ENCODE measurements around the gene KRT6C. TPM values are rescaled to one million over a fixed set of nuclear protein-coding genes. Genes with fewer than 3 reads are reported as not detected.

The KRT6C gene
- total RNA-seq = not detected

DNA sequence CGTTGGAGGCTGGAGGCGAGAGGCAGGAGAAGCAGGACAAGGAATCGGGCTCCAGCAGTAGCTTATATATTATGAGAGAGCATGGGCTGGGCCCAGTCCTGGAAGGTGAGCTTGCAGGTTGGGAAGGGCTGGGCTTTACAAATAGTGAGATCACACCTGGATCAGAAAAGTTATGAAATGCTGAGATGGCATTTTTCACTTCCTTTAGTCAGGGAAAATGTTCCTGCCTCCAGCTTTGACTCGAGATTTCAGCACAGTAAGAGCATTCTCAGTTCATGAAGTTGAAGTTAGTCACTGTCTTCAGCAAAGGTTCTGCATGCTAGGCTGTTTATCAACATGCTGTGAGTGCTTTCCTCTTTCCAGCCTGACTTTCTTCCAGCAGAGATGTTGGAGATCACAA is at the start of gene KRT6C:
KRT6C (minus strand) TSS at position 38 of the 400 bp plus-strand sequence. CDS start 68 bp downstream, outside the sequence.

DNA sequence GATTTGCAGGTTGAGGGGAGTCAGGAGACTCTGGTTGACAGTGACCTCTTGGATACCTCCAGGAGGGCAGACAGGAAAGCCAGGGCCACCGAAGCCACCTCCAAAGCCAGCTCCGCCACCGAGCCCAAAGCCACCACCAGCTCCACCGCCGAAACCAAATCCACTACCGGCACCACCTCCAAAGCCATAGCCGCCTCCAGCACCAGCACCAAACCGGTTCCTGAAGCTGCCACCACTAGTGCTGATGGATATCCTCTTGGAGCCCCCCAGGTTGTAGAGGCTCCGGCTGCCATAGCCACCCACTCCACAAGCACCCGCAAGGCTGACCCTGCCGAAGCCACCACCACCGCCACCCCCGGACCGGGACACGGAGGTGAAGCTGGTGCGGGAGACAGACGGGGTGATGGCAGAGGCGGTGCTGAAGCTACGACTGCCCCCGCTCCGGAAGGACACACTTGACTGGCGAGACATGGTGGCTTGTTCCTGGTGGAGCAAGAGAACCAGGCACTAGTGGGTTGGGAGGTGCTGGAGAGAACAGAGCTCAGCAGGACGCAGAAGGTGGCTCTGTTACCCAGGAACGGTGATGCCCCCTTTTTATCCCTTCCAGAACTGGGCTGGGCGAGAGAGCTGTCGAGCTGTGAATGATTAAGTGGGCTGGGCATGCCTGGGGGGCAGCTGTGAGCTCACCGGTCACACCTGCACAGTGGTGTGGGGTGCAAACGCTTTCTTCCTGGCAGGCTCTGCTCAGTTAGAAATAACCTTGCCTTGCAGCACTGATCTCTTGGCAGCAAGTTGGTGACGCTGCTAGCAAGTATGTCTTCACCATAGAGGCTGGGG is 46.4 kb upstream of the KRT6C start, which contains the start of gene KRT5:
KRT5 (minus strand) TSS at position 569 of the 837 bp plus-strand sequence; CDS start at position 471, 98 bp downstream.

GRCh38 chr12:52493172-52493571 is 19.6 kb upstream of the KRT6C start, which contains the start of gene KRT6A:
KRT6A (minus strand) TSS chr12:52493257; CDS start chr12:52493188, 69 bp downstream.

DNA sequence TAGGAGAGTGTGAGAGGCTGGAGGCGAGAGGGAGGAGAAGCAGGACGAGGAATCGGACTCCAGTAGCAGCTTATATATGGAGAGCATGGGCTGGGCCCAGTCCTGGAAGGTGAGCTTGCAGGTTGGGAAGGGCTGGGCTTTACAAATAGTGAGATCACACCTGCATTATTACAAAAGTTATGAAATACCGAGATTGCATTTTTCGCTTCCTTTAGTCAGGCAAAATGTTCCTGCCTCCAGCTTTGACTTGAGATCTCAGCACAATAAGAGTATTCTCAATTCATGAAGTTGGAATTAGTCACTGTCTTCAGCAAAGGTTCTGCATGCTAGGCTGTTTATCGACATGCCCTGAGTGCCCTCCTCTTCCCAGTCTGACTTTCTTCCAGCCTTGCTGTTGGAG is 21.5 kb downstream of the KRT6C start, which contains the start of gene KRT6B:
KRT6B (minus strand) TSS at position 46 of the 400 bp plus-strand sequence. CDS start 68 bp downstream, outside the sequence.

GRCh38 chr12:52434081-52434733 is 39.4 kb downstream of the KRT6C start, which contains the start of gene KRT75:
KRT75 (minus strand) TSS chr12:52434371; CDS start chr12:52434304, 67 bp downstream.

Other genes with a start within 250 kb of the KRT6C start
- gene KRT7, start 240.6 kb downstream of the KRT6C start, total RNA-seq = under 1 TPM; under 0.01 to 1.00 TPM
- not detected for gene KRT86, start 199.2 kb downstream of the KRT6C start, total RNA-seq
- not detected for gene KRT81, start 182.3 kb downstream of the KRT6C start, total RNA-seq
- not detected for gene KRT83, start 152.4 kb downstream of the KRT6C start, total RNA-seq
- gene KRT85, start 106.3 kb downstream of the KRT6C start, total RNA-seq = not detected
- gene KRT84, start 88.2 kb downstream of the KRT6C start, total RNA-seq = not detected
- gene KRT82, start 67.5 kb downstream of the KRT6C start, total RNA-seq = not detected
- gene KRT75, start 39.4 kb downstream of the KRT6C start, total RNA-seq = not detected
- under 1 TPM in 1 of 2 donors, not detected in 1; 0.34 TPM for gene KRT6B, start 21.7 kb downstream of the KRT6C start, total RNA-seq
- gene KRT6A, start 19.5 kb upstream of the KRT6C start, total RNA-seq = 1 to 10 TPM in 1 of 2 donors, not detected in 1; 1.0 TPM
- gene KRT5, start 46.6 kb upstream of the KRT6C start, total RNA-seq = under 1 TPM in 1 of 2 donors, not detected in 1; 0.69 TPM
- not detected for gene KRT71, start 79.3 kb upstream of the KRT6C start, total RNA-seq
- not detected for gene KRT74, start 100.0 kb upstream of the KRT6C start, total RNA-seq
- gene KRT72, start 127.7 kb upstream of the KRT6C start, total RNA-seq = not detected
- gene KRT73, start 144.8 kb upstream of the KRT6C start, total RNA-seq = not detected
- not detected for gene KRT2, start 178.4 kb upstream of the KRT6C start, total RNA-seq
- gene KRT1, start 206.6 kb upstream of the KRT6C start, total RNA-seq = not detected
- not detected for gene KRT77, start 229.7 kb upstream of the KRT6C start, total RNA-seq